Body of pancreas (tissue), 4 donors: ENCODE measurements around the gene NUDT2.

Experiments
- POLR2A ChIP-seq, 3 donors: fragments of 450-650 bp; IDR thresholded peaks; one replicate each; pipeline ENCODE4 v1.6.1; 2016; ENCODE audit warnings: antibody characterized with exemption in 3 of 3, mild to moderate bottlenecking in 2 of 3
- TF ChIP-seq, protein P1 (sequence below), 7 experiments: fragments of 450-650 bp in 4 of 7; fragments of 200-600 bp in 3 of 7; sonication (generic) in 3 of 7; IDR thresholded peaks; one replicate each; pipeline ENCODE4 v1.5.1; 2016 to 2019; ENCODE audit warnings: antibody characterized with exemption in 7 of 7

DNA sequence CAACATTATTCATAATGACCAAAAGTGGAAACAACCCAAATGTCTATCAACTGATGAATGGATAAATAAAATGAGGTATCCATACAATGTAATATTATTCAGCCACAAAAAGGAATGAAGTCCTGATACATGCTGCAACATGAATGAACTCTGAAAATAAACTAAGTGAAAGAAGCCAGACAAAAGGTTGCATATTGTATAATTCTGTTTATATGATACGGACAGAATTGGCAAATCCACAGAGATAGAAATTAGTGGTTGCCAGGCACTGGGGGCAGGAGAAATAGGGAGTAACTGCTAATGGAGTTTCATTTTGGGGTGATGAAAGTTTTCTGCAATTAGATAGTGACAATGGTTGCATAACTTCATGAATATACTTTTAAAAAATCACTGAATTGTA is 47.3 kb upstream of the NUDT2 start:
- TF ChIP-seq, protein P1, sequence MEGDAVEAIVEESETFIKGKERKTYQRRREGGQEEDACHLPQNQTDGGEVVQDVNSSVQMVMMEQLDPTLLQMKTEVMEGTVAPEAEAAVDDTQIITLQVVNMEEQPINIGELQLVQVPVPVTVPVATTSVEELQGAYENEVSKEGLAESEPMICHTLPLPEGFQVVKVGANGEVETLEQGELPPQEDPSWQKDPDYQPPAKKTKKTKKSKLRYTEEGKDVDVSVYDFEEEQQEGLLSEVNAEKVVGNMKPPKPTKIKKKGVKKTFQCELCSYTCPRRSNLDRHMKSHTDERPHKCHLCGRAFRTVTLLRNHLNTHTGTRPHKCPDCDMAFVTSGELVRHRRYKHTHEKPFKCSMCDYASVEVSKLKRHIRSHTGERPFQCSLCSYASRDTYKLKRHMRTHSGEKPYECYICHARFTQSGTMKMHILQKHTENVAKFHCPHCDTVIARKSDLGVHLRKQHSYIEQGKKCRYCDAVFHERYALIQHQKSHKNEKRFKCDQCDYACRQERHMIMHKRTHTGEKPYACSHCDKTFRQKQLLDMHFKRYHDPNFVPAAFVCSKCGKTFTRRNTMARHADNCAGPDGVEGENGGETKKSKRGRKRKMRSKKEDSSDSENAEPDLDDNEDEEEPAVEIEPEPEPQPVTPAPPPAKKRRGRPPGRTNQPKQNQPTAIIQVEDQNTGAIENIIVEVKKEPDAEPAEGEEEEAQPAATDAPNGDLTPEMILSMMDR (IDR thresholded peaks at IDR 0.05): no peak
- no peak for TF ChIP-seq POLR2A (IDR thresholded peaks at IDR 0.05)
